CD4-positive, CD25-positive, alpha-beta regulatory T cell (primary cell): ENCODE data around the gene YY1AP1. TPM values are rescaled to one million over a fixed set of nuclear protein-coding genes. Genes with fewer than 3 reads are reported as not detected.
"Not testable (repeated sequence)": the region's sequence is repeated elsewhere in the genome, so short reads cannot be mapped to it uniquely, and the experiment has no call there.

Experiments used
- ATAC-seq, 2 donors: fragments of 150-1000 bp; cut with Tn5 transposase; one replicate each; pipeline ENCODE4 v1.10.0; 2021; ENCODE audit warnings: low read depth in 2 of 2, moderate number of reproducible peaks in 2 of 2, moderate library complexity in 1 of 2
- DNase-seq, 3 donors: peaks; one replicate each; pipeline versions ENCODE4 v3.0.0 to v3.0.0-alpha.2; 2012 to 2022; ENCODE audit warnings: mixed read lengths in 1 of 3
- H3K27ac ChIP-seq: one replicate; pipeline ENCODE4 v1.7.0; 2013; ENCODE audit warnings: mild to moderate bottlenecking, low read length; ENCODE audit not compliant: insufficient read depth, poor library complexity, severe bottlenecking
- H3K27me3 ChIP-seq: one replicate; pipeline ENCODE4 v1.7.0; 2013; ENCODE audit warnings: low read length; ENCODE audit not compliant: control insufficient read depth, insufficient read depth
- H3K36me3 ChIP-seq: one replicate; pipeline ENCODE4 v1.7.0; 2013; ENCODE audit warnings: mild to moderate bottlenecking, low read length, moderate library complexity; ENCODE audit not compliant: control insufficient read depth, insufficient read depth
- H3K4me1 ChIP-seq: 2 replicates; pipeline ENCODE4 v1.7.0; 2013; ENCODE audit warnings: mild to moderate bottlenecking, low read length; ENCODE audit not compliant: insufficient read depth, control insufficient read depth, poor library complexity, severe bottlenecking
- H3K4me3 ChIP-seq: one replicate; pipeline ENCODE4 v1.7.0; 2013; ENCODE audit warnings: low read depth, mild to moderate bottlenecking, low read length, moderate library complexity
- H3K9me3 ChIP-seq, 2 experiments: 1 replicate in 1 of 2; 2 replicates in 1 of 2; pipeline ENCODE4 v1.7.0; 2013; ENCODE audit warnings: low read length in 2 of 2, mild to moderate bottlenecking in 1 of 2, moderate library complexity in 1 of 2; ENCODE audit not compliant: control insufficient read depth in 2 of 2
- H3K27ac Mint-ChIP-seq, 3 donors: one replicate each; pipeline ENCODE4 v1.8.0; 2020 to 2022; ENCODE audit warnings: mild to moderate bottlenecking in 3 of 3, mixed read lengths in 3 of 3, moderate library complexity in 2 of 3
- H3K27me3 Mint-ChIP-seq: one replicate; pipeline ENCODE4 v1.8.0; 2022; ENCODE audit warnings: mild to moderate bottlenecking, mixed read lengths
- H3K36me3 Mint-ChIP-seq: one replicate; pipeline ENCODE4 v1.8.0; 2020; ENCODE audit warnings: mixed read lengths
- H3K4me1 Mint-ChIP-seq, 4 donors: one replicate each; pipeline ENCODE4 v1.8.0; 2020 to 2022; ENCODE audit warnings: mixed read lengths in 4 of 4, mild to moderate bottlenecking in 1 of 4
- H3K4me3 Mint-ChIP-seq, 4 donors: one replicate each; pipeline ENCODE4 v1.8.0; 2020 to 2022; ENCODE audit warnings: mild to moderate bottlenecking in 4 of 4, mixed read lengths in 4 of 4, moderate library complexity in 3 of 4
- H3K9me3 Mint-ChIP-seq, 7 donors: one replicate each; pipeline ENCODE4 v1.8.0; 2020 to 2022; ENCODE audit warnings: mixed read lengths in 7 of 7, mild to moderate bottlenecking in 3 of 7, moderate library complexity in 2 of 7
- polyA plus RNA-seq, 4 donors: library from polyadenylated mRNA; unstranded; fragments of 300-500 nt; fragmentation: Illumina TruSeq; gene quantifications; one replicate each; pipeline ENCODE4 v1.2.3, GENCODE V29; 2021
- total RNA-seq: library from RNA; stranded (reverse); gene quantifications from one replicate; pipeline ENCODE4 v1.2.3, GENCODE V29; 2022

The YY1AP1 gene
- total and polyA plus RNA-seq, 5 donors from 2014 or later = 39.2 to 96.5 (median 43.9) TPM

DNA sequence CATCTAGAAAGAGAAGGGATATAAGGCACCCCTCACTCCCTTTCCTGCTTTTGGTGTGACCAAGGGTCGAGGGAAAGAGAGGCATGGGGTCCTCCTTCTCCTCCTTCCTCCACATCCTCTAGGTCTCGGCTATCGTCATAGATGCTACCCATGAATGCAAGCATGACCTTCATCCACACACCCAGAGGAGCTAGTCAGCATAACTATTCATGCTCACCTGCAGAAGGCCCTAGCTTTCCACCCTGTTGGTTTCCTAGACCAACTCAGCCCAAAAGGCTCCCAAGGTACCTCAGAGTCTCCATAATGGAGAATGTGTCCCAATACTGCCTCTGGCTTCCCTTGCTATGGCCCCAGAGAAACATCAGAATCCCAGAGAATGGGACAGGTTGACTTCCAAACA lies 45.3 kb downstream of the YY1AP1 start:
- Histone ChIP-seq H3K4me1 (no peaks in the 10 kb centered on the region), H3K27ac (no peak overlapping the region), H3K27me3 (no peaks in the 10 kb centered on the region), H3K36me3 (no peaks in the 10 kb centered on the region), H3K4me3 (no peak overlapping the region), H3K9me3 (peaks cover 12 to 16% of the 10 kb centered on the region in 2 experiments)
- peaks cover 6% of the 10 kb centered on the region for H3K36me3 Mint-ChIP-seq
- peaks cover 13% of the 10 kb centered on the region for H3K27me3 Mint-ChIP-seq
- DNase-seq = no peak
- peaks cover 0 to 6% (median 1%) of the 10 kb centered on the region in 4 donors for H3K4me1 Mint-ChIP-seq
- peak overlapping the region in 1 of 4 donors; percentile 51 for H3K4me3 Mint-ChIP-seq
- ATAC-seq = no peak
- no peak overlapping the region for H3K27ac Mint-ChIP-seq
- H3K9me3 Mint-ChIP-seq = peaks cover 0 to 17% (median 2%) of the 10 kb centered on the region in 7 donors

- peaks cover 0 to 17% (median 2%) of the 10 kb centered on the region in 7 donors for H3K9me3 Mint-ChIP-seq
- ATAC-seq, H3K4me3 Mint-ChIP-seq, H3K36me3 ChIP-seq, H3K27ac ChIP-seq, H3K27me3 ChIP-seq, H3K27ac Mint-ChIP-seq, H3K4me3 ChIP-seq, H3K4me1 ChIP-seq, DNase-seq, H3K4me1 Mint-ChIP-seq, H3K36me3 Mint-ChIP-seq: not testable (repeated sequence)
- H3K27me3 Mint-ChIP-seq = peaks cover 13% of the 10 kb centered on the region
- peaks cover 12 to 16% of the 10 kb centered on the region in 2 experiments for H3K9me3 ChIP-seq
Measured at GRCh38 chr1:155642559-155643180, 45.9 kb downstream of the YY1AP1 start.

GRCh38 chr1:155640367-155640766 lies 48.2 kb downstream of the YY1AP1 start:
- Histone ChIP-seq H3K27ac (no peak overlapping the region), H3K9me3 (peaks cover 12 to 16% of the 10 kb centered on the region in 2 experiments), H3K4me1 (peaks cover 18% of the 10 kb centered on the region), H3K27me3 (no peaks in the 10 kb centered on the region), H3K4me3 (no peak overlapping the region), H3K36me3 (no peaks in the 10 kb centered on the region)
- Mint-ChIP-seq H3K9me3 (peaks cover 0 to 17% (median 2%) of the 10 kb centered on the region in 7 donors), H3K4me1 (peaks cover 4 to 31% (median 17%) of the 10 kb centered on the region in 4 donors), H3K4me3 (no peak overlapping the region), H3K27me3 (peaks cover 8% of the 10 kb centered on the region), H3K36me3 (peaks cover 6% of the 10 kb centered on the region), H3K27ac (no peak overlapping the region)
- no peak for DNase-seq
- no peak for ATAC-seq

DNA sequence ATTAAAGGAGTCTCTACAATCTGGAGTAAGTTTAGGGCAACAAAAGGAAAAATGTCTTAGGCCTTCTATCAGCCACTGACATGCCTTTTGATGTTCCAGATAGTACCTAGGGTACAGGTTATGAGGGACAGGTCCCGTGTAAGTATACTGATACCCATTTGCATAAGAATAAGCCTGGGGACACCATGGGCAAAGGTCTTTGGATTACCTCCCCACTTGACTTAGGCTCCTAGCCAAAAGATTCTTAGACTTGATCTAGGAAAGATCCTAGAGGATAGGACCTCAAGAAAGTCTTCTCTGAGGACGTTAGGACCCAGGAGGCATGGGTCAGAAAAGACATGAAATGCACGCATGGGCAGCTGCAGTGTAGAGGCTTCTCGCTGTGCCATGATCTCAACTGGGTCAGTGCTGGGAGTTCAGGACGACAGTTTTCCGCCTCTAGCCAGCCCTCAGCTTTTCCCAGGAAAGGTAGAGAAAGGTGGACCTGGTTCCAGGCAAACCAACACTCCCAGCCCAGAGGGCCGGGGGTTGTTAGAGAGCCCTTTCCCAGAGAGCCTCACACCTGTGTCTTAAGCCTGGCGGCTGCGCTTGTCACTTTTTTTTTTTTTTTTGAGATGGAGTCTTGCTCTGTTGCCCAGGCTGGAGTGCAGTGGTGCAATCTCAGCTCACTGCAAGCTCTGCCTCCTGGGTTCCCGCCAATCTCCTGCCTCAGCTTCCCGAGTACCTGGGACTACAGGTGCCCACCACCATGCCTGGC lies 52.0 kb downstream of the YY1AP1 start:
- ATAC-seq = no peak
- H3K27me3 Mint-ChIP-seq = peaks cover 4% of the 10 kb centered on the region
- peaks cover 4 to 31% (median 17%) of the 10 kb centered on the region in 4 donors for H3K4me1 Mint-ChIP-seq
- peaks cover 18% of the 10 kb centered on the region for H3K4me1 ChIP-seq
- peak overlapping the region; percentile 95 for H3K4me3 ChIP-seq
- peaks cover under 1 to 3% of the 10 kb centered on the region in 2 experiments for H3K9me3 ChIP-seq
- H3K4me3 Mint-ChIP-seq = peak overlapping the region; percentile 81 to 98 (median 94)
- H3K36me3 ChIP-seq = no peaks in the 10 kb centered on the region
- no peaks in the 10 kb centered on the region for H3K27me3 ChIP-seq
- H3K36me3 Mint-ChIP-seq = no peaks in the 10 kb centered on the region
- H3K9me3 Mint-ChIP-seq = peaks cover 0 to 2% (median under 1%) of the 10 kb centered on the region in 7 donors
- DNase-seq = no peak
- peak overlapping the region; percentile 96 to 98 (median 96) for H3K27ac Mint-ChIP-seq
- no peak overlapping the region for H3K27ac ChIP-seq

DNA sequence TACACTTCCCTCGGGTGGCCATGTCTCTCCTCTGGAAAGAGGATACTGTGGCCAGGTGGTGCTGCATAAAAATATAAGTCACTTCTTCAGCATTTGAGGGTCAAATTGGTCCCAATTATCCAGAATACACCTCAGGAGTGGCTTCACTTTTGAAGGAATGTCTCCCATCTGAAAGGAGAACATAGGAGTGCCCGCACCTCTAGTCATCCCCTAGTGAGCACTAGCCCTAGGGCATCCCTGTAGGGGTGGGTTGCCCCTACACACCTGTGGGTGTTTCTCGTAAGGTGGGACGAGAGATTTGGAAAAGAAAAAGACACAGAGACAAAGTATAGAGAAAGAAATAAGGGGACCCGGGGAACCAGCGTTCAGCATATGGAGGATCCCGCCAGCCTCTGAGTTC lies 62.1 kb downstream of the YY1AP1 start:
- H3K4me1 ChIP-seq, H3K27ac Mint-ChIP-seq, H3K4me3 ChIP-seq, H3K27me3 Mint-ChIP-seq, H3K36me3 Mint-ChIP-seq, H3K9me3 ChIP-seq, DNase-seq, H3K27ac ChIP-seq, H3K9me3 Mint-ChIP-seq, ATAC-seq, H3K4me3 Mint-ChIP-seq, H3K36me3 ChIP-seq, H3K27me3 ChIP-seq, H3K4me1 Mint-ChIP-seq: not testable (repeated sequence)

DNA sequence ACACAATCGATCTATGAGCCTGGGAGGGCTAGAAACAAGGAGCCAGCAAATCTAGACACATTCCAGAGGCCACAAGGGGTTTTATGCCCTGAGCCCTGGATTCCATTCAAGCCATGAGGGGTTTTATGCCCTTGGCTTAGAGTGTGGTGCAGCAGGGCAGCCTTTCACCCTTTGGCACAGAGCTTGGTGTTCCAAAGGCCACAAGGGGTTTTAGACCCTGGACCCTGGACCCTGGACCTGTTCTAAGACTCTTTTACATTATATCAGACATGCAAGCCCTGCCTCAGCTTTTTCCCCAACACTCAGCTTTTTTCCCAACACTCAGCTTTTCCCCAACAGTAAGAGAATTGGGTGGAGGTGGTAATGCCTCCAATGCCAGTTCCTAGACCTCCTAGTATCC lies 65.2 kb downstream of the YY1AP1 start:
- Mint-ChIP-seq H3K27ac (no peak overlapping the region), H3K9me3 (no peaks in the 10 kb centered on the region), H3K36me3 (no peaks in the 10 kb centered on the region), H3K27me3 (peaks cover 4% of the 10 kb centered on the region), H3K4me1 (peaks cover 0 to 2% (median 0%) of the 10 kb centered on the region in 4 donors), H3K4me3 (no peak overlapping the region)
- no peaks in the 10 kb centered on the region for H3K9me3 ChIP-seq
- H3K27ac ChIP-seq = no peak overlapping the region
- H3K36me3 ChIP-seq = no peaks in the 10 kb centered on the region
- no peaks in the 10 kb centered on the region for H3K4me1 ChIP-seq
- DNase-seq = no peak
- no peak overlapping the region for H3K4me3 ChIP-seq
- ATAC-seq = no peak
- H3K27me3 ChIP-seq = no peaks in the 10 kb centered on the region

- DNase-seq (no peak), ATAC-seq (no peak)
- H3K4me3 ChIP-seq = no peak overlapping the region
- no peaks in the 10 kb centered on the region for H3K27me3 ChIP-seq
- Mint-ChIP-seq H3K9me3 (no peaks in the 10 kb centered on the region), H3K4me1 (peaks cover 0 to 2% (median 0%) of the 10 kb centered on the region in 4 donors), H3K4me3 (no peak overlapping the region), H3K27ac (peak overlapping the region in 1 of 3 donors; percentile 65), H3K36me3 (no peaks in the 10 kb centered on the region), H3K27me3 (peaks cover 4% of the 10 kb centered on the region)
- no peaks in the 10 kb centered on the region for H3K4me1 ChIP-seq
- H3K9me3 ChIP-seq = no peaks in the 10 kb centered on the region
- no peaks in the 10 kb centered on the region for H3K36me3 ChIP-seq
- H3K27ac ChIP-seq = no peak overlapping the region
Measured at GRCh38 chr1:155622191-155622590, 66.4 kb downstream of the YY1AP1 start.
